Activated gamma-delta T cell treated with Interleukin-2 at 50 U/mL for 16 hours (primary cell): Measurements from ENCODE around the gene ADGRV1.
"Not testable (repeated sequence)": the region's sequence is repeated elsewhere in the genome, so short reads cannot be mapped to it uniquely, and the experiment has no call there.

Experiments used
- DNase-seq: peaks from one replicate; pipeline ENCODE4 v3.0.0-alpha.2; 2020

ADGRV1 gene

GRCh38 chr5:90553711-90554110, 4.9 kb upstream of the ADGRV1 start:
- no peak for DNase-seq

GRCh38 chr5:90554358-90555006, 4.1 kb upstream of the ADGRV1 start:
- DNase-seq = no peak

- no peak for DNase-seq
Observed at GRCh38 chr5:90555666-90556065, 2.9 kb upstream of the ADGRV1 start.

- DNase-seq = no peak
Observed at GRCh38 chr5:90557391-90557790, 1.2 kb upstream of the ADGRV1 start.

GRCh38 chr5:90557871-90558270, 726 bp upstream of the ADGRV1 start:
- DNase-seq = no peak

- no peak for DNase-seq
Observed at GRCh38 chr5:90560771-90561170, 2.2 kb downstream of the ADGRV1 start.

- DNase-seq = no peak
Observed at GRCh38 chr5:90561766-90562165, 3.2 kb downstream of the ADGRV1 start.

- no peak for DNase-seq
Observed at GRCh38 chr5:90562341-90562740, 3.7 kb downstream of the ADGRV1 start.

- no peak for DNase-seq
Observed at GRCh38 chr5:90563108-90563507, 4.5 kb downstream of the ADGRV1 start.

- DNase-seq = no peak
Observed at GRCh38 chr5:90565491-90565890, 6.9 kb downstream of the ADGRV1 start.

GRCh38 chr5:90569084-90569483, 10.5 kb downstream of the ADGRV1 start:
- no peak for DNase-seq

GRCh38 chr5:90570034-90570433, 11.4 kb downstream of the ADGRV1 start:
- DNase-seq = no peak

GRCh38 chr5:90571147-90571773, 12.7 kb downstream of the ADGRV1 start:
- DNase-seq = no peak

GRCh38 chr5:90575712-90576111, 17.1 kb downstream of the ADGRV1 start:
- no peak for DNase-seq

- DNase-seq = not testable (repeated sequence)
Observed at GRCh38 chr5:90576566-90576965, 18.0 kb downstream of the ADGRV1 start.

- DNase-seq = not testable (repeated sequence)
Observed at GRCh38 chr5:90579905-90580304, 21.3 kb downstream of the ADGRV1 start.

GRCh38 chr5:90581956-90582355, 23.4 kb downstream of the ADGRV1 start:
- no peak for DNase-seq

GRCh38 chr5:90585337-90585986, 26.9 kb downstream of the ADGRV1 start:
- DNase-seq = no peak

- no peak for DNase-seq
Observed at GRCh38 chr5:90586469-90586868, 27.9 kb downstream of the ADGRV1 start.

- no peak for DNase-seq
Observed at GRCh38 chr5:90590170-90590569, 31.6 kb downstream of the ADGRV1 start.

- DNase-seq = not testable (repeated sequence)
Observed at GRCh38 chr5:90593083-90593482, 34.5 kb downstream of the ADGRV1 start.

- not testable (repeated sequence) for DNase-seq
Observed at GRCh38 chr5:90595766-90596165, 37.2 kb downstream of the ADGRV1 start.

GRCh38 chr5:90598293-90598692, 39.7 kb downstream of the ADGRV1 start:
- DNase-seq = no peak

- not testable (repeated sequence) for DNase-seq
Observed at GRCh38 chr5:90600307-90600706, 41.7 kb downstream of the ADGRV1 start.
